Coronary artery (tissue), 2 donors: Measurements from ENCODE around the gene LBH.

ENCODE experiments used
- DNase-seq: peaks from one replicate; pipeline ENCODE4 v3.0.0-alpha.2; 2017; ENCODE audit warnings: low spot score
- H3K27ac ChIP-seq, 2 donors: fragments of 200-600 bp; sonication (generic); one replicate each; pipeline ENCODE4 v1.5.1; 2016 to 2019
- H3K4me3 ChIP-seq: fragments of 200-600 bp; sonication (generic); 2 replicates; pipeline ENCODE4 v1.5.1; 2016; ENCODE audit warnings: mild to moderate bottlenecking, moderate library complexity
- TF ChIP-seq, protein P1 (sequence below): fragments of 200-600 bp; sonication (generic); IDR thresholded peaks from one replicate; pipeline ENCODE4 v1.5.1; 2019; ENCODE audit warnings: antibody characterized with exemption

Gene LBH

DNA sequence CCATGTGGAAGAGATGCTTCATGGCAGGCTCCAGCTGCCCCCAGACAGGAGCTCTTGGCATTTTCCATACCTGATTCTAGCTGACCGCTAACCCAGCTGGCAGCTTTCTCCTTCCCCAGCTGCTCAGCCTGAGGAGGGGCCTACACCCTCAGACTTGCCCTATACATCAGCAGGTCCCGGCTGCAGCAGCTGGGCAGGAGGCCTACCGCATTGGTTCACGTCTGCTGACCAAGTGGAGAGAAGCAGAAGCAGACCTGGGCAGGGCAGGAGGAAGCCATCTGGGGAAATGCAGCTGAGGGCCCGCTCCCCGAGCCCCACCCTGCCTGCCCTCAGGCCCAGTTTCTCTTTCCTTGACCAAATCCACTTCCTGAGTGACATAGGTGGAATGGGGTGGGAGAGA lies 50.7 kb downstream of the LBH start:
- H3K27ac ChIP-seq, result no peak overlapping the region
- TF ChIP-seq, protein P1, sequence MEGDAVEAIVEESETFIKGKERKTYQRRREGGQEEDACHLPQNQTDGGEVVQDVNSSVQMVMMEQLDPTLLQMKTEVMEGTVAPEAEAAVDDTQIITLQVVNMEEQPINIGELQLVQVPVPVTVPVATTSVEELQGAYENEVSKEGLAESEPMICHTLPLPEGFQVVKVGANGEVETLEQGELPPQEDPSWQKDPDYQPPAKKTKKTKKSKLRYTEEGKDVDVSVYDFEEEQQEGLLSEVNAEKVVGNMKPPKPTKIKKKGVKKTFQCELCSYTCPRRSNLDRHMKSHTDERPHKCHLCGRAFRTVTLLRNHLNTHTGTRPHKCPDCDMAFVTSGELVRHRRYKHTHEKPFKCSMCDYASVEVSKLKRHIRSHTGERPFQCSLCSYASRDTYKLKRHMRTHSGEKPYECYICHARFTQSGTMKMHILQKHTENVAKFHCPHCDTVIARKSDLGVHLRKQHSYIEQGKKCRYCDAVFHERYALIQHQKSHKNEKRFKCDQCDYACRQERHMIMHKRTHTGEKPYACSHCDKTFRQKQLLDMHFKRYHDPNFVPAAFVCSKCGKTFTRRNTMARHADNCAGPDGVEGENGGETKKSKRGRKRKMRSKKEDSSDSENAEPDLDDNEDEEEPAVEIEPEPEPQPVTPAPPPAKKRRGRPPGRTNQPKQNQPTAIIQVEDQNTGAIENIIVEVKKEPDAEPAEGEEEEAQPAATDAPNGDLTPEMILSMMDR, result no peak
- no peak overlapping the region for H3K4me3 ChIP-seq
- DNase-seq, result peak; percentile 26

DNA sequence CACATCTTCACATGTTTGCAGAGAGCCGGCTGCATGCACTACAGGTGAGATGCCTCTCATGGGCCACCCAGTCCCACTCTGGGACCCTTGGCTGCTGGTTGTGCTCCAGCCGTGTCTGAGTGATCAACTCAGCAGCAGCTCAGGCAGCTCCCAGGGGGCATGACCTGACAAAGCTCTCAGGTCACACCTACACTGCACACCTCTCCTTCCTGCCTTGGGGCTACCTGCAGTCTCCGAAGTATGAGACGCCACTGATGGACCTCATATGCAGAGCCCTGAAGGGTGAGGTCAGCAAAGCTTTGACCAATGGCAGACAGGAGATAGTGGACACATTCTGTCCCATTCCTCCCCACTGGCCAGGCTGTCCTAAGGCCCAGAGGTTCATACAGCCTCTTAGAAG lies 51.4 kb downstream of the LBH start:
- DNase-seq, result peak; percentile 67
- Histone ChIP-seq H3K27ac (no peak overlapping the region), H3K4me3 (no peak overlapping the region)
- TF ChIP-seq, protein P1, result no peak

DNA sequence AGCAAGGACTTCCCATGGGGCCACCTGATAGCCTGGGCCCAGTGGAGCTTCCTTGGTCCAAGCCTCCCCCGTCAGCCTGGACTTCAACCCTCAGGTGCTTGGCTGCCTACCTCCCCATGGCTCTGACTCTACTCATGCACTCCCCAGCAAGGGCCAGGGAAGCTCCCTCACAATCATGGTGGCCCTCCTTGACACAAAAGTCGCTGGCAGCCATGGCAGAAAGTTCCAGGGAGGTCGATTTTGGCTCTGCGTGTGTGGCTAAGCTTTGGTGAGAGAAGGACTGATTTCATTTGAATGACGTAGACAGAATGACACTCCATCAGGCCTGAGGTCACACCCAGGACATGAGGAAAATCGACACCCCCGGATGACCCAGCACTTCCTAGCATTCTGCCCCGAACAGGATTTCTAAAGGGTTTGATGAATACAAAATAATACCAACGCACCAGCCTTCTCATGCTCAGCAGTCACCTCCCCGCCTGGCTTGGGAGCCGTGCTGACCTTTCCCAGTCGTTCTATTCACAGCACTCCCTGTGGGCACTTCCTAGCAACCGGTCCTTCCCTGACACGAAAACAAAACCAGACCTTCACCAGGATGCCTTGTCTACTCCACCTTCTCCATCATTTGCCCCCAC lies 52.7 kb downstream of the LBH start:
- peak; percentile 72 for DNase-seq
- H3K27ac ChIP-seq, result peak overlapping the region in 1 of 2 donors; percentile 25
- TF ChIP-seq, protein P1, result no peak
- no peak overlapping the region for H3K4me3 ChIP-seq

DNA sequence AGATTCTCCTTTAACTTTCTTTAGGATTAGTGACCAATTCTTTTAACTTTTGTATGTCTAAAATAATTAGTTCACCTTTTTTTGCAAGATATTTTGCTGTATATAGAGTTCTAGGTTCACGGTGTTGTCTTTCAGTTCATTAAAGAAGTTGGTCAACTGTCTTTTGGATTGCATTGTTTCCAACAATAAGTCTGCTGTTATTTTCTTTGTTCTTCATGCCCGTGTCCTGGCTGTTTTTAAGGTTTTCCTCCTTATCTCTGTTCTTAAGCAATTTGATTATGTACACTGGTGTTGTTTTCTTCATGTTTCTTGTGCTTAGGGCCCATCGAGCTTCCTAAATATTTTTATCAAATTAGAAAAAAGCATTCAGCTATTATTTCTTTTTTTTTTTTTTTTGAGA lies 54.4 kb downstream of the LBH start:
- H3K27ac ChIP-seq, result no peak overlapping the region
- no peak for DNase-seq
- no peak overlapping the region for H3K4me3 ChIP-seq
- TF ChIP-seq, protein P1, result no peak

DNA sequence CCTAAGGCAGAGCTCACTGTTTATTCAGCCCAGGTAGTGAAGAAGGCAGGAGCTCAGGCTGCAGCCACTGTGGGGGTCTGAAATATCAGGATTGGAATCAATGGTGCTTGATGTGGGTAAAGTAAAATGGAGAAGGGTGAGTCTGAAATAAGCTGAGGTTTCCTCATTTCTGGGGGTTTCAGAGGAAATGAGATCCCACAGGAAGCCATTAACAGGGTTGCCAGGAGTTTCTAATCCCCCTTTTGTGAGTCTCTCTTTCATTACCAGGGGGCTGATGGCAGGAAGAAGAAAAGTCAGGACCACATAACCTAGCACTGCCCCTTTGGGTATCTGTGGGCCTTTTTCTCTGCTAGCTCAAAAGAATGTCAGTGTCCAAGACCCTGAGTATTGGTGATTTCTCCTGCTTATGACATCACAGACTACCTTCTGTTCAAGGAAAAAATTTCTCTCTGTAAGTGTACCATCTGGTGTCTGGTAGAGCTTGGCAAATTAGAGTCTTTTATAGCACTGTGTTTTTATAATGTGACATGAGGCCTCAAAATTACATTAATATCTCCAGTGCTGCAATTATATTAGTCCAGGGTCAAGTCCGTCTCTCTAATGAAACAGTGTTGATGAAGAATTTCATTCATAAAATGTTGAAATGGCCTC lies 56.0 kb downstream of the LBH start:
- DNase-seq, result no peak
- Histone ChIP-seq H3K4me3 (no peak overlapping the region), H3K27ac (no peak overlapping the region)
- TF ChIP-seq, protein P1, result no peak

DNA sequence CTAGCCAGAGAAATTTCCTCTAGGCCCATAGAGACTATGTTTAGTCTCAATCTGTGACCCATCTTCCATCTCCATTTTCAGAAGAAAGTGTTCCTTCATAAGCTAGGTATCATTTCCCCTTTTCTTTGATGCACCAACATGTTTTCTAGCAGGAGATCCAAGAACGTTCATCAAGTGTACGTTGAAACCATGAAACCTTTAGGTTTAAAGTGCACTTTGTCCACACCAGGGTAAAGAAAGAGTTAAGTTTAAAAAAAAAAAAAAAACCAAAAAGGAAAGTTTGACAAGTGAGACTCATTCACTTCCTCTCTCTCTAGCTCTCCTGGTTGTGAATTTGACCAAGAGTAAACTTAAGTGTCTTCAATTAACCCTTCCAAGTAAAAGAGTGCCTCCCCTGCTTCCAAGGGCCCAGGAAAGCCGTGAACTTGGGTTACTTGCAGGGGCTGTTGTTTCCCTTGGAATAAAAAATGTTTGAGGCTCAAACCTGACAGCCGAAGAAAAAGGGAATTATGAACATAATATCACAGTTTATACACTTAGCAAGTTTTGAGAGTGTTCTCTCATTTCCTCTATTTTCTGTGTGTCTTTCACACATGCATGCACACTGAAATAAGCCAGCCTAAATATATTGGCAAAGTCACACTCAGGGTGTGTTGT lies 56.7 kb downstream of the LBH start:
- TF ChIP-seq, protein P1, result no peak
- no peak for DNase-seq
- Histone ChIP-seq H3K27ac (no peak overlapping the region), H3K4me3 (no peak overlapping the region)
